DMS114 treated with DMSO at 0.1 percent for 48 hours (cell line): ENCODE results near the gene KIF12.

ENCODE experiments used
- DNase-seq: peaks from one replicate; lab custom pipeline; 2025; ENCODE audit not compliant: unreplicated experiment; lab: John Stamatoyannopoulos, UW

KIF12 gene

GRCh38 chr9:114070188-114071103 is 28.6 kb downstream of the KIF12 start:
- no peak for DNase-seq

- DNase-seq, result no peak
These were observed 29.5 kb downstream of the KIF12 start for GRCh38 chr9:114069476-114070187.

- no peak for DNase-seq
These were observed 33.8 kb downstream of the KIF12 start for GRCh38 chr9:114065304-114065703.

- DNase-seq, result no peak
These were observed 37.1 kb downstream of the KIF12 start for GRCh38 chr9:114061830-114062474.

GRCh38 chr9:114061292-114061691 is 37.8 kb downstream of the KIF12 start:
- no peak for DNase-seq

GRCh38 chr9:114060711-114061110 is 38.4 kb downstream of the KIF12 start:
- DNase-seq, result no peak

- DNase-seq, result no peak
These were observed 39.0 kb downstream of the KIF12 start for GRCh38 chr9:114060070-114060469.

- DNase-seq, result no peak
These were observed 39.9 kb downstream of the KIF12 start for GRCh38 chr9:114059047-114059803.

- DNase-seq, result no peak
These were observed 40.4 kb downstream of the KIF12 start for GRCh38 chr9:114058688-114059046.

- no peak for DNase-seq
These were observed 41.8 kb downstream of the KIF12 start for GRCh38 chr9:114057161-114057885.

GRCh38 chr9:114056527-114056926 is 42.6 kb downstream of the KIF12 start:
- DNase-seq, result no peak

- DNase-seq, result no peak
These were observed 43.2 kb downstream of the KIF12 start for GRCh38 chr9:114055894-114056293.

- DNase-seq, result no peak
These were observed 44.0 kb downstream of the KIF12 start for GRCh38 chr9:114055061-114055460.

- no peak for DNase-seq
These were observed 44.9 kb downstream of the KIF12 start for GRCh38 chr9:114054191-114054690.

- no peak for DNase-seq
These were observed 45.7 kb downstream of the KIF12 start for GRCh38 chr9:114053246-114054005.

- DNase-seq, result no peak
These were observed 47.4 kb downstream of the KIF12 start for GRCh38 chr9:114051706-114052105.

- no peak for DNase-seq
These were observed 47.8 kb downstream of the KIF12 start for GRCh38 chr9:114051281-114051680.

- no peak for DNase-seq
These were observed 48.4 kb downstream of the KIF12 start for GRCh38 chr9:114050646-114051045.

GRCh38 chr9:114050226-114050568 is 48.9 kb downstream of the KIF12 start:
- no peak for DNase-seq
